ENCODE results near the gene TBC1D1. TPM values are rescaled to one million over a fixed set of nuclear protein-coding genes. Genes with fewer than 3 reads are reported as not detected.

Gene TBC1D1, protein sequence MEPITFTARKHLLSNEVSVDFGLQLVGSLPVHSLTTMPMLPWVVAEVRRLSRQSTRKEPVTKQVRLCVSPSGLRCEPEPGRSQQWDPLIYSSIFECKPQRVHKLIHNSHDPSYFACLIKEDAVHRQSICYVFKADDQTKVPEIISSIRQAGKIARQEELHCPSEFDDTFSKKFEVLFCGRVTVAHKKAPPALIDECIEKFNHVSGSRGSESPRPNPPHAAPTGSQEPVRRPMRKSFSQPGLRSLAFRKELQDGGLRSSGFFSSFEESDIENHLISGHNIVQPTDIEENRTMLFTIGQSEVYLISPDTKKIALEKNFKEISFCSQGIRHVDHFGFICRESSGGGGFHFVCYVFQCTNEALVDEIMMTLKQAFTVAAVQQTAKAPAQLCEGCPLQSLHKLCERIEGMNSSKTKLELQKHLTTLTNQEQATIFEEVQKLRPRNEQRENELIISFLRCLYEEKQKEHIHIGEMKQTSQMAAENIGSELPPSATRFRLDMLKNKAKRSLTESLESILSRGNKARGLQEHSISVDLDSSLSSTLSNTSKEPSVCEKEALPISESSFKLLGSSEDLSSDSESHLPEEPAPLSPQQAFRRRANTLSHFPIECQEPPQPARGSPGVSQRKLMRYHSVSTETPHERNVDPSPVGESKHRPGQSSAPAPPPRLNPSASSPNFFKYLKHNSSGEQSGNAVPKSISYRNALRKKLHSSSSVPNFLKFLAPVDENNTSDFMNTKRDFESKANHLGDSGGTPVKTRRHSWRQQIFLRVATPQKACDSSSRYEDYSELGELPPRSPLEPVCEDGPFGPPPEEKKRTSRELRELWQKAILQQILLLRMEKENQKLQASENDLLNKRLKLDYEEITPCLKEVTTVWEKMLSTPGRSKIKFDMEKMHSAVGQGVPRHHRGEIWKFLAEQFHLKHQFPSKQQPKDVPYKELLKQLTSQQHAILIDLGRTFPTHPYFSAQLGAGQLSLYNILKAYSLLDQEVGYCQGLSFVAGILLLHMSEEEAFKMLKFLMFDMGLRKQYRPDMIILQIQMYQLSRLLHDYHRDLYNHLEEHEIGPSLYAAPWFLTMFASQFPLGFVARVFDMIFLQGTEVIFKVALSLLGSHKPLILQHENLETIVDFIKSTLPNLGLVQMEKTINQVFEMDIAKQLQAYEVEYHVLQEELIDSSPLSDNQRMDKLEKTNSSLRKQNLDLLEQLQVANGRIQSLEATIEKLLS (N-terminal part only)
- polyA plus RNA-seq, result 40.9 TPM

DNA sequence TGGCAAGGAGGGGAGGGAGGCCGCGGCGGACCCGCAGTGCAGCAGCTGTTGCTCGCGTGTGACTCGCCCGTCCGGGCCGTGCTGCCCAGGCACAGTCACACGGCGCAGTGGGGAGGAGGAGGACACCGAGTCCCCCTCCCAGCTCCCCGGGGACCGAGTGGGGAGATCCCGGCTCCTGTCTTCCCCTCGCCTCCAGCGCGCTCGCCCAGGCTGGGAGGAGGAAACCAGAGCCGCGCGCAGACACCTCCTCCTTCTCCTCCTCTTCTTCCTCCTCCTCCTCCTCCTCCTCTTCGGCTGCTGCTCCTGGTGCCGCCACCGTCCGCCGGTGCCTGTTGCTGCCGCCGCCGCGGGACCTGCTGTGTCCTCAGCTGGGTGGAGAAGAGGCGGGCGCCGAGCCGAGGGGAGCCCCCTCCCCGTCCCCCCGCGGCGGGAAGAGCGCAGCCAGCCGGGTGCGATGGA lies at the start of gene TBC1D1:
Gene TBC1D1, plus strand, starts transcription at position 284 of the 459 bp plus-strand sequence. CDS start 11,012 bp downstream, outside the sequence.
- Mint-ChIP-seq H3K4me3 (peak within 1 kb of the TSS; percentile 93 to 99 (median 97)), H3K4me1 (peaks cover 7 to 38% (median 14%) of the 10 kb centered on the region in 3 donors), H3K27ac (peak within 1 kb of the TSS; percentile 81 to 97 (median 95)), H3K9me3 (no peaks in the 10 kb centered on the region), H3K36me3 (no peaks in the 10 kb centered on the region), H3K27me3 (no peaks in the 10 kb centered on the region)

DNA sequence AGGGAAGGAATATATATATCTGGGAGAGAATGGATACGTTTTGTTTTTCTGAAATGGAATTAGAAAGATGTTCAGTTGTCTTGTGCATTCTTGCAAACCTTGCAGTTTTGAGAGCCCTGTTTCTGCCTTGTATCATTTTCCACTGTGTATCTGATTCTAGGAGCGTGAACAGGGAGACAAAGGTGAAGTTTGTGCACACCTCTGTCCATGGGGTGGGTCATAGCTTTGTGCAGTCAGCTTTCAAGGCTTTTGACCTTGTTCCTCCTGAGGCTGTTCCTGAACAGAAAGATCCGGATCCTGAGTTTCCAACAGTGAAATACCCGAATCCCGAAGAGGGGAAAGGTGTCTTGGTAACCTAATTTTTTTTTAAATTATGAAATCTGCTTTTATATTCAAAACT lies 46.7 kb upstream of the TBC1D1 start:
- H3K36me3 Mint-ChIP-seq, result peaks cover 5% of the 10 kb centered on the region
- H3K4me1 Mint-ChIP-seq, result no peaks in the 10 kb centered on the region
- H3K27ac Mint-ChIP-seq, result peak overlapping the region in 1 of 3 donors; percentile 81
- no peak overlapping the region for H3K4me3 Mint-ChIP-seq
- no peaks in the 10 kb centered on the region for H3K9me3 Mint-ChIP-seq
- no peaks in the 10 kb centered on the region for H3K27me3 Mint-ChIP-seq

- Mint-ChIP-seq H3K4me1 (no peaks in the 10 kb centered on the region), H3K27me3 (no peaks in the 10 kb centered on the region), H3K27ac (no peak overlapping the region), H3K9me3 (no peaks in the 10 kb centered on the region), H3K4me3 (no peak overlapping the region), H3K36me3 (peaks cover 5% of the 10 kb centered on the region)
Observed at GRCh38 chr4:37845201-37845600, 45.7 kb upstream of the TBC1D1 start.

DNA sequence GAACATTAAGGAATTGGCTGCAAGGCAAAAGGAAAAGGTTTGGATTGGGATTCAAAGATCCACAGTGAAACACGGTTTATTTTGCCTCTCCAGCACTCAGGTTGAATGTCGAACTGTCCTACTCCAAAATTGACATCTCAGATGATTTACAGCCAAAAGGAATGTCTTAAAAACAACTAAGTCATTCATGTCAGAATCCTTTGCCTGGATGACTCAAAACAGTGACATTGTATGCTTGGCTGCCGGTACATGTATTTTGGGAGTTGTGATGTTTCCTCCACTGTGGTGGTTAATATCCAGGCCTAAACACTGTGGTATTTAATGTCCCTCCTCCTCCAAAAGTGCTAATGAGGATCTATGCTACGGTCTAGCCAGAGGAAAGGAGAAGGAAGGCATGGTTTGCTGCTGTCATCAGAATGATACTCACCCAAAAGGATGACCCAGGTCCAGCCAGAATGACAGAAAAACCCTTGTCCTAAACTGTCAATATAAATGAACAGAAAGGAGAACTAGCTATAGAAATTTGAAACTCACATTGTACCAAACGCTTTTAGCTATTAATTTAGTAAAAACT lies 43.5 kb upstream of the TBC1D1 start:
- Mint-ChIP-seq H3K36me3 (peaks cover 3% of the 10 kb centered on the region), H3K27me3 (no peaks in the 10 kb centered on the region), H3K4me1 (peaks cover 3 to 8% (median 7%) of the 10 kb centered on the region in 3 donors), H3K9me3 (no peaks in the 10 kb centered on the region), H3K4me3 (no peak overlapping the region), H3K27ac (no peak overlapping the region)

DNA sequence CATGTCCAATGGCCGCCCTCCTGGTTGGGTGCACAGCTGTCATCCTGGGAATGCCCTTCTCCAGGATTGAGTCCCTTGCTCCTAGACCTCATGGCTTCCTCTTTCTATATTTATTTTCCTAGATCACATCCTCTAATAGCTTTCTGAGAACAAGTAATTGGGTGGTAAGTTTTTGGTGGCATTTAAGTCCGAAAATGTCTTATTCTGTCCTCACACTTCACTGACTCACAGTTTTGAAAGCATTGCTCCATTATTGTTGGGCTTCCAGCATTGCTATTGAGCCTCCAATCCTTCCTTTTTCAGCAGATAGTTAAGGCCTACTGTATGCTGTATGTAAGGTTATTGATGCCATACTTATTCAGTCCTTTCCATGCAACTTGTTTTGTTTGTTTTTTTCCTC lies 38.5 kb upstream of the TBC1D1 start:
- H3K27ac Mint-ChIP-seq, result no peak overlapping the region
- no peaks in the 10 kb centered on the region for H3K27me3 Mint-ChIP-seq
- peaks cover 2% of the 10 kb centered on the region for H3K36me3 Mint-ChIP-seq
- peaks cover 3 to 8% (median 7%) of the 10 kb centered on the region in 3 donors for H3K4me1 Mint-ChIP-seq
- no peaks in the 10 kb centered on the region for H3K9me3 Mint-ChIP-seq
- no peak overlapping the region for H3K4me3 Mint-ChIP-seq

DNA sequence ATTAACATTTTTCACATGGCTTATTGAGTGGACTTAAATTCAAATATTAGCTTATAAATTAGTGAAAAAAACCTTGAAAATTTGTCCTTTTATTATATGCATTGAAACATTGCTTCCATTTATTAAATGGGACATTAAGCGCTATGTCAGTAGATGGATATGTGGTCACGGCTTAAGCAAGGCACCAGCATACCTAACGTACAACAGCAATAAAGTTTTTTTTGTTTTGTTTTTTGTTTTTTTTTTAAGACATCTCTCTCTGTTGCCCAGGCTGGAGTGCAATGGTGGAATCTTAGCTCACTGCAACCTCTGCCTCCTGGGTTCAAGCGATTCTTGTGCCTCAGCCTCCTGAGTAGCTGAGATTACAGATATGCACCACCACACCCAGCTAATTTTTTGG lies 32.8 kb upstream of the TBC1D1 start:
- Mint-ChIP-seq H3K9me3 (no peaks in the 10 kb centered on the region), H3K27ac (no peak overlapping the region), H3K36me3 (peaks cover 7% of the 10 kb centered on the region), H3K4me3 (no peak overlapping the region), H3K27me3 (no peaks in the 10 kb centered on the region), H3K4me1 (no peaks in the 10 kb centered on the region)

DNA sequence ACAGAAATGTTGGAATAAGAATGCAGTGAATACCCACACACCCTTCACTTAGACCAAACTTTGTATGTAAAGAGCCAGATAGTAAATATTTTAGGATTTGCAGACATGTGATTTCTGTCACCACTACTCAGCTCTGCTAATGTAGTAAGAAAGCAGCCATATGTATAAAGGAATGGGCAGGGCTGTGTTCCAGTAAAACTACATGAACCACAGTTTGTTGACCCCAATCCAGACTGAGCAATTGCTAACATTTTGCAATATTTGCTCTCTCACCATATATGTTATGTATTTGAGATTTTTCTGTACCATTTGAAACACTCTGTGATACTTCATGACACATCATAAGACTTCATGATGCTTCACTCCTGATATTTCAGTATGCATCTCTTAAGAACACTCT lies 32.0 kb upstream of the TBC1D1 start:
- Mint-ChIP-seq H3K27me3 (no peaks in the 10 kb centered on the region), H3K27ac (no peak overlapping the region), H3K4me3 (no peak overlapping the region), H3K4me1 (peaks cover 0 to 2% (median 2%) of the 10 kb centered on the region in 3 donors), H3K36me3 (peaks cover 5% of the 10 kb centered on the region), H3K9me3 (no peaks in the 10 kb centered on the region)

GRCh38 chr4:37860266-37860665 lies 30.6 kb upstream of the TBC1D1 start:
- no peak overlapping the region for H3K4me3 Mint-ChIP-seq
- no peaks in the 10 kb centered on the region for H3K9me3 Mint-ChIP-seq
- peaks cover 7% of the 10 kb centered on the region for H3K36me3 Mint-ChIP-seq
- H3K4me1 Mint-ChIP-seq, result peaks cover 5 to 8% (median 6%) of the 10 kb centered on the region in 3 donors
- H3K27ac Mint-ChIP-seq, result no peak overlapping the region
- H3K27me3 Mint-ChIP-seq, result no peaks in the 10 kb centered on the region

- H3K9me3 Mint-ChIP-seq, result no peaks in the 10 kb centered on the region
- H3K27ac Mint-ChIP-seq, result no peak overlapping the region
- H3K4me3 Mint-ChIP-seq, result no peak overlapping the region
- no peaks in the 10 kb centered on the region for H3K27me3 Mint-ChIP-seq
- H3K4me1 Mint-ChIP-seq, result peaks cover 6 to 14% (median 9%) of the 10 kb centered on the region in 3 donors
- H3K36me3 Mint-ChIP-seq, result peaks cover 16% of the 10 kb centered on the region
Observed at GRCh38 chr4:37862961-37863360, 27.9 kb upstream of the TBC1D1 start.

- no peak overlapping the region for H3K4me3 Mint-ChIP-seq
Observed at GRCh38 chr4:37864786-37865185, 26.1 kb upstream of the TBC1D1 start.

DNA sequence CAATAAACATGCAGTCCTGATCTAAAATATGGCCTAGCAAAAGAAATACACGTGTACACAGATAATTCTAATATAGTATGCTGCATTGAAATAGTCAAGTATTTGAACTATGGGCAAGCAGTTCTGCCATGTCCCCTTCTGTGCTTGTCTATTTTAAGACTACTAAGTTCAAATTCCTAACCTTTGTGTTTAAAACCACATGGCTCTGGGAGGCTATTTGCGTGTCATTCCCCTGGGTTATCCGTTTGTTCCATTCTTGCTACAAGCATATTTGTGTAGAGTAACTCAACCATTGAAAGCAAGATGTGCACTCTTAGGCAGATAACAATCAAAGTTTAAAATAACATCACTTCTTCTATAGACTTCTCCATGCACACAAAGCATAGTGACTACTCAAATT lies 25.4 kb upstream of the TBC1D1 start:
- no peak overlapping the region for H3K27ac Mint-ChIP-seq

More at GRCh38 chr4:37864786-37865185, 26.1 kb upstream of the TBC1D1 start:
- Mint-ChIP-seq H3K36me3 (peaks cover 16% of the 10 kb centered on the region), H3K27ac (no peak overlapping the region), H3K4me1 (peaks cover 6 to 14% (median 9%) of the 10 kb centered on the region in 3 donors), H3K27me3 (no peaks in the 10 kb centered on the region), H3K9me3 (no peaks in the 10 kb centered on the region)

GRCh38 chr4:37867102-37867501 lies 23.8 kb upstream of the TBC1D1 start:
- Mint-ChIP-seq H3K9me3 (no peaks in the 10 kb centered on the region), H3K27me3 (no peaks in the 10 kb centered on the region), H3K36me3 (peaks cover 17% of the 10 kb centered on the region), H3K4me1 (peaks cover 7 to 14% (median 12%) of the 10 kb centered on the region in 3 donors), H3K27ac (peak overlapping the region in 1 of 3 donors; percentile 62), H3K4me3 (no peak overlapping the region)

More for the DNA sequence above, 25.4 kb upstream of the TBC1D1 start:
- Mint-ChIP-seq H3K4me3 (no peak overlapping the region), H3K9me3 (no peaks in the 10 kb centered on the region), H3K4me1 (peaks cover 7 to 14% (median 9%) of the 10 kb centered on the region in 3 donors), H3K36me3 (peaks cover 16% of the 10 kb centered on the region), H3K27me3 (no peaks in the 10 kb centered on the region)

- Mint-ChIP-seq H3K36me3 (peaks cover 15% of the 10 kb centered on the region), H3K4me1 (peaks cover 7 to 14% (median 12%) of the 10 kb centered on the region in 3 donors), H3K9me3 (no peaks in the 10 kb centered on the region), H3K4me3 (no peak overlapping the region), H3K27me3 (no peaks in the 10 kb centered on the region), H3K27ac (no peak overlapping the region)
Observed at GRCh38 chr4:37868238-37868637, 22.6 kb upstream of the TBC1D1 start.

DNA sequence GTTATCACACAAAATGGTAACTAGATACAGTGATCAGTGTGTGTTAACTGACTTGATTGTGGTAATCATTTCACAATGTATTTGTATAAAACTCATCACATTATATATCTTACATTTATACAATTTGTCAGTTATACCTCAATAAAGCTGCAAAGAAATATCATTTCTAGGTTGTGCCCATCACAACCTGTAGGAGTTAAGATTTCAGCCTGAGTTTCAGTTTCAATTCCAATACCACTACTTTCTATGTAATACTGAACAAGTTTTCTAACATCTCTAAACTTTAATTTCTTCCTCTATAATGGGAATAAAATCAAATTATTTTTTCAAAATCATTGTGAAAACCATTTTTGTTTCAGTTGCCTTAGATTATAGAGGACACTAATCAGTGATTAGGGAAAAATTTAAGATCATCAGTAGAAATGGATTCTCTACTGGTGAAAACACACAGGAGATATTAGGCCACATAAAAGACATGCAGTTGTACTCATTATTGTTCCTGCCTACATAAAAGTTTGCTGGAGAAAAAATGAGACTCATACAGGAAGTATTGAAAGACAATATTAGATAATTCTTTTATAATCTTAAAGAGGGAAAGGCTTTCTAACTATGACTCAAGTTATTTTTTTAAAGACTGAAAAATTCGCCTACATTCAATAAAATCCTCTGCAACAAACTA lies 18.4 kb upstream of the TBC1D1 start:
- H3K27ac Mint-ChIP-seq, result no peak overlapping the region
- H3K4me3 Mint-ChIP-seq, result no peak overlapping the region
- H3K4me1 Mint-ChIP-seq, result peaks cover under 1 to 3% (median 1%) of the 10 kb centered on the region in 3 donors
- H3K9me3 Mint-ChIP-seq, result no peaks in the 10 kb centered on the region
- H3K36me3 Mint-ChIP-seq, result peaks cover 9% of the 10 kb centered on the region
- no peaks in the 10 kb centered on the region for H3K27me3 Mint-ChIP-seq

Data from IgD-negative memory B cell (primary cell).